HG03457 (cell line): ENCODE results near the gene MCC.

Experiments
- ATAC-seq: cut with Tn5 transposase; IDR thresholded peaks from one replicate; pipeline ENCODE4 v1.9.1; 2021; ENCODE audit warnings: moderate number of reproducible peaks; ENCODE audit not compliant: unreplicated experiment

Gene MCC

GRCh38 chr5:113230711-113231652 is 257.3 kb downstream of the MCC start:
- ATAC-seq, result no peak

GRCh38 chr5:113227798-113228197 is 260.5 kb downstream of the MCC start:
- no peak for ATAC-seq

- no peak for ATAC-seq
Measured at GRCh38 chr5:113226116-113226736, 262.0 kb downstream of the MCC start.

GRCh38 chr5:113225259-113225658 is 263.0 kb downstream of the MCC start:
- ATAC-seq, result no peak

- ATAC-seq, result no peak
Measured at GRCh38 chr5:113224605-113225065, 263.6 kb downstream of the MCC start.

- no peak for ATAC-seq
Measured at GRCh38 chr5:113223831-113224604, 264.2 kb downstream of the MCC start.

GRCh38 chr5:113223315-113223714 is 264.9 kb downstream of the MCC start:
- ATAC-seq, result no peak

GRCh38 chr5:113221294-113222176 is 266.7 kb downstream of the MCC start:
- no peak for ATAC-seq

GRCh38 chr5:113219695-113220094 is 268.6 kb downstream of the MCC start:
- no peak for ATAC-seq

- ATAC-seq, result no peak
Measured at GRCh38 chr5:113218906-113219517, 269.2 kb downstream of the MCC start.

- no peak for ATAC-seq
Measured at GRCh38 chr5:113218200-113218599, 270.1 kb downstream of the MCC start.

- no peak for ATAC-seq
Measured at GRCh38 chr5:113217619-113218184, 270.6 kb downstream of the MCC start.

- ATAC-seq, result no peak
Measured at GRCh38 chr5:113216545-113216944, 271.7 kb downstream of the MCC start.

GRCh38 chr5:113215401-113216060 is 272.7 kb downstream of the MCC start:
- ATAC-seq, result no peak

GRCh38 chr5:113214606-113215323 is 273.5 kb downstream of the MCC start:
- no peak for ATAC-seq

- ATAC-seq, result peak; percentile 73
Measured at GRCh38 chr5:113213551-113214425, 274.5 kb downstream of the MCC start.

- no peak for ATAC-seq
Measured at GRCh38 chr5:113212244-113212920, 275.9 kb downstream of the MCC start.
